T-cell (primary cell): ENCODE measurements around the gene DDX56. TPM values are rescaled to one million over a fixed set of nuclear protein-coding genes. Genes with fewer than 3 reads are reported as not detected.

Experiments used
- ATAC-seq, 4 experiments: fragments of 200-7000 bp in 3 of 4; fragments of 150-1000 bp in 1 of 4; cut with Tn5 transposase; replicated peaks in 1 of 4; 1 replicate in 3 of 4; 2 replicates in 1 of 4; pipeline ENCODE4 v1.10.0; 2021; ENCODE audit warnings: moderate library complexity in 3 of 4, mild to moderate bottlenecking in 2 of 4, moderate number of reproducible peaks in 1 of 4
- CTCF ChIA-PET, 2 donors: fragments of 300-600 bp; sonication (Branson Sonifier 250); formaldehyde crosslinking; loops; one replicate each; lab custom pipeline; 2022; ENCODE audit warnings: antibody characterized with exemption in 2 of 2; lab: Charles Lee
- POLR2A ChIA-PET, 2 donors: fragments of 300-600 bp; sonication (Branson Sonifier 250); formaldehyde crosslinking; loops; one replicate each; lab custom pipeline; 2022; ENCODE audit warnings: antibody characterized with exemption in 2 of 2; lab: Charles Lee
- DNase-seq, 35 experiments: peaks; one replicate each; pipeline versions ENCODE4 v3.0.0 to v3.0.0-alpha.2; 2013 to 2023
- H3K27ac ChIP-seq: one replicate; pipeline ENCODE4 v1.5.1; 2013; ENCODE audit warnings: low read length
- H3K27me3 ChIP-seq, 2 experiments: replicated peaks in 1 of 2; 1 replicate in 1 of 2; 2 replicates in 1 of 2; pipeline versions ENCODE4 v1.6.1 to v1.7.0; 2013; ENCODE audit warnings: low read length in 1 of 2, mixed read lengths in 1 of 2; ENCODE audit not compliant: control insufficient read depth in 2 of 2, insufficient read depth in 2 of 2; ENCODE audit errors: extremely low read depth in 1 of 2
- H3K36me3 ChIP-seq, 2 donors: 1 replicate in 1 of 2; 2 replicates in 1 of 2; pipeline versions ENCODE4 v1.6.1 to v1.7.0; 2013; ENCODE audit warnings: low read length in 1 of 2; ENCODE audit not compliant: control insufficient read depth in 2 of 2, insufficient read depth in 1 of 2; ENCODE audit errors: extremely low read depth in 1 of 2
- H3K4me1 ChIP-seq, 2 experiments: 1 replicate in 1 of 2; 2 replicates in 1 of 2; pipeline versions ENCODE4 v1.6.1 to v1.7.0; 2013; ENCODE audit warnings: low read length in 2 of 2, mixed read lengths in 1 of 2; ENCODE audit not compliant: insufficient read depth in 2 of 2, control insufficient read depth in 1 of 2; ENCODE audit errors: extremely low read depth in 1 of 2
- H3K4me3 ChIP-seq, 2 donors: 1 replicate in 1 of 2; 2 replicates in 1 of 2; pipeline versions ENCODE4 v1.5.1 to v1.7.0; 2013; ENCODE audit warnings: mild to moderate bottlenecking in 2 of 2, low read length in 1 of 2, moderate library complexity in 1 of 2; ENCODE audit not compliant: control insufficient read depth in 1 of 2; ENCODE audit errors: extremely low read depth in 1 of 2
- H3K9me3 ChIP-seq: 2 replicates; pipeline ENCODE4 v1.7.0; 2013
- H3K27ac Mint-ChIP-seq, 2 donors: one replicate each; pipeline ENCODE4 v1.8.0; 2020 to 2021; ENCODE audit warnings: mild to moderate bottlenecking in 2 of 2, mixed read lengths in 2 of 2
- H3K27me3 Mint-ChIP-seq, 2 donors: one replicate each; pipeline ENCODE4 v1.8.0; 2021 to 2022; ENCODE audit warnings: mixed read lengths in 2 of 2
- H3K36me3 Mint-ChIP-seq: one replicate; pipeline ENCODE4 v1.8.0; 2021; ENCODE audit warnings: mixed read lengths
- H3K4me1 Mint-ChIP-seq, 3 donors: one replicate each; pipeline ENCODE4 v1.8.0; 2020 to 2022; ENCODE audit warnings: mixed read lengths in 3 of 3, mild to moderate bottlenecking in 1 of 3
- H3K4me3 Mint-ChIP-seq, 3 donors: one replicate each; pipeline ENCODE4 v1.8.0; 2020 to 2022; ENCODE audit warnings: mild to moderate bottlenecking in 3 of 3, mixed read lengths in 3 of 3, moderate library complexity in 3 of 3
- H3K9me3 Mint-ChIP-seq, 3 donors: one replicate each; pipeline ENCODE4 v1.8.0; 2020 to 2022; ENCODE audit warnings: mixed read lengths in 3 of 3
- WGBS: methylation state at CpG from one replicate; pipeline ENCODE4 v1.1.5; 2013; ENCODE audit warnings: missing lambda C conversion rate; ENCODE audit not compliant: insufficient coverage; 5-methylcytosine and 5-hydroxymethylcytosine counted together
- total RNA-seq, 35 experiments: library from RNA in 6 of 35; stranded (reverse) in 6 of 35; fragments of 120-200 nt in 1 of 35; gene quantifications; one replicate each; pipeline versions ENCODE4 v1.2.1 to v1.2.4 and lab custom pipeline; 2013 to 2026

Gene DDX56
- total RNA-seq, 5 donors from 2014 or later (not counting 1 experiment from before 2014, with no cell fraction given): 97.5 to 118 (median 107) TPM

GRCh38 chr7:44583146-44583865 lies 9.6 kb upstream of the DDX56 start:
- H3K9me3 Mint-ChIP-seq: no peaks in the 10 kb centered on the region
- 100% methylated on average over 1 of the region's 13 CpGs for WGBS
- H3K4me3 ChIP-seq: peak overlapping the region in 1 of 2 donors; percentile 64
- H3K4me3 Mint-ChIP-seq: peak overlapping the region; percentile 90
- H3K36me3 ChIP-seq: peaks cover 0 to 24% of the 10 kb centered on the region in 2 donors
- peaks cover 34 to 45% (median 43%) of the 10 kb centered on the region in 3 donors for H3K4me1 Mint-ChIP-seq
- H3K9me3 ChIP-seq: no peaks in the 10 kb centered on the region
- ChIA-PET CTCF (interaction anchor here in 1 of 2 donors (1.0 to 1.4 kb wide), 3 partner anchors 8 to 264 kb away, joined by 3 to 4 read pairs (median 4); partner anchors contain the start of gene OGDH), POLR2A (interaction anchor here in 1 of 2 donors (0.6 to 2.2 kb wide), 3 partner anchors 9 to 330 kb away, joined by 3 to 15 read pairs (median 4); partner anchors contain the start of genes DDX56 and OGDH)
- no peak for DNase-seq
- peaks cover 10 to 29% of the 10 kb centered on the region in 2 experiments for H3K4me1 ChIP-seq
- no peaks in the 10 kb centered on the region for H3K27me3 ChIP-seq
- peak overlapping the region; percentile 89 for H3K27ac ChIP-seq
- H3K36me3 Mint-ChIP-seq: peaks cover 20% of the 10 kb centered on the region
- no peaks in the 10 kb centered on the region for H3K27me3 Mint-ChIP-seq
- no peak for ATAC-seq
- H3K27ac Mint-ChIP-seq: peak overlapping the region; percentile 95 to 97

- ATAC-seq (peak; percentile 84 to 90 (median 87)), DNase-seq (peak; percentile 100)
- CTCF ChIA-PET: interaction anchor here (0.6 to 1.4 kb wide), 7 partner anchors 8 to 553 kb away, joined by 3 to 6 read pairs (median 3); partner anchors contain the start of genes DDX56 (in 1 of the 2) and OGDH (in 1 of the 2)
- peak within 1 kb of the TSS; percentile 89 for H3K27ac ChIP-seq
- H3K9me3 Mint-ChIP-seq: no peaks in the 10 kb centered on the region
- H3K9me3 ChIP-seq: no peaks in the 10 kb centered on the region
- H3K27me3 Mint-ChIP-seq: no peaks in the 10 kb centered on the region
- peak within 1 kb of the TSS; percentile 95 to 97 for H3K27ac Mint-ChIP-seq
- POLR2A ChIA-PET: interaction anchor here (0.6 to 2.2 kb wide), 10 partner anchors 8 to 273 kb away, joined by 3 to 15 read pairs (median 4); partner anchors contain the start of genes DDX56 (in 1 of the 2), H2AZ2 (in 1 of the 2) and OGDH (in 1 of the 2)
- peaks cover 20% of the 10 kb centered on the region for H3K36me3 Mint-ChIP-seq
- H3K36me3 ChIP-seq: peaks cover 2 to 30% of the 10 kb centered on the region in 2 donors
- under 1% methylated on average over 69 of the region's 71 CpGs for WGBS
- H3K4me1 ChIP-seq: peaks cover 10 to 28% of the 10 kb centered on the region in 2 experiments
- H3K27me3 ChIP-seq: no peaks in the 10 kb centered on the region
- H3K4me3 ChIP-seq: peak within 1 kb of the TSS; percentile 64 to 70
- peaks cover 31 to 42% (median 40%) of the 10 kb centered on the region in 3 donors for H3K4me1 Mint-ChIP-seq
- H3K4me3 Mint-ChIP-seq: peak within 1 kb of the TSS; percentile 90
Observed at GRCh38 chr7:44581879-44582603, 8.3 kb upstream of the DDX56 start, which contains the start of gene TMED4. Gene TMED4, minus strand, starts transcription at chr7:44582231. Its CDS starts 25 bp downstream, at chr7:44582206.

- Histone ChIP-seq H3K4me1 (peaks cover 10 to 28% of the 10 kb centered on the region in 2 experiments), H3K27me3 (no peaks in the 10 kb centered on the region), H3K9me3 (no peaks in the 10 kb centered on the region), H3K4me3 (peak overlapping the region; percentile 45 to 64), H3K27ac (peak overlapping the region; percentile 77), H3K36me3 (peaks cover 2 to 36% of the 10 kb centered on the region in 2 donors)
- H3K9me3 Mint-ChIP-seq: no peaks in the 10 kb centered on the region
- H3K4me3 Mint-ChIP-seq: peak overlapping the region; percentile 90
- no peaks in the 10 kb centered on the region for H3K27me3 Mint-ChIP-seq
- DNase-seq (peak in 34 of 35 experiments; percentile 20 to 69 (median 38)), ATAC-seq (peak; percentile 35 to 56 (median 43))
- WGBS: 13% methylated on average over 29 of the region's 30 CpGs
- ChIA-PET POLR2A (interaction anchor here (0.5 to 2.2 kb wide), 6 partner anchors 9 to 153 kb away, joined by 3 to 15 read pairs (median 4); partner anchors contain the start of gene OGDH (in 1 of the 2)), CTCF (interaction anchor here in 1 of 2 donors (0.8 kb wide), 1 partner anchor 341 kb away, joined by 6 read pairs; no protein-coding TSS in a partner anchor)
- peaks cover 31 to 43% (median 41%) of the 10 kb centered on the region in 3 donors for H3K4me1 Mint-ChIP-seq
- peak overlapping the region; percentile 95 to 97 for H3K27ac Mint-ChIP-seq
- H3K36me3 Mint-ChIP-seq: peaks cover 20% of the 10 kb centered on the region
Observed at GRCh38 chr7:44580945-44581878, 7.5 kb upstream of the DDX56 start.

GRCh38 chr7:44576228-44576627 lies 2.5 kb upstream of the DDX56 start:
- H3K36me3 ChIP-seq: peaks cover 7 to 55% of the 10 kb centered on the region in 2 donors
- ChIA-PET POLR2A (interaction anchor here in 1 of 2 donors (0.7 kb wide), 1 partner anchor 87 kb away, joined by 6 read pairs; no protein-coding TSS in a partner anchor), CTCF (no interaction called here)
- DNase-seq: no peak
- Mint-ChIP-seq H3K4me1 (peaks cover 50 to 71% (median 66%) of the 10 kb centered on the region in 3 donors), H3K9me3 (no peaks in the 10 kb centered on the region), H3K27ac (peak overlapping the region; percentile 23 to 70), H3K27me3 (no peaks in the 10 kb centered on the region), H3K4me3 (peak overlapping the region in 2 of 3 donors; percentile 13 to 62), H3K36me3 (peaks cover 40% of the 10 kb centered on the region)
- WGBS: 75% methylated on average over 1 of the region's 2 CpGs
- H3K27ac ChIP-seq: no peak overlapping the region
- no peak overlapping the region for H3K4me3 ChIP-seq
- no peaks in the 10 kb centered on the region for H3K9me3 ChIP-seq
- no peaks in the 10 kb centered on the region for H3K27me3 ChIP-seq
- no peak for ATAC-seq
- H3K4me1 ChIP-seq: peaks cover 18 to 42% of the 10 kb centered on the region in 2 experiments

- no peak for ATAC-seq
- Mint-ChIP-seq H3K27ac (peak overlapping the region; percentile 81 to 98), H3K9me3 (no peaks in the 10 kb centered on the region), H3K27me3 (no peaks in the 10 kb centered on the region), H3K36me3 (peaks cover 42% of the 10 kb centered on the region), H3K4me3 (peak overlapping the region; percentile 93 to 99 (median 97)), H3K4me1 (peaks cover 39 to 60% (median 57%) of the 10 kb centered on the region in 3 donors)
- DNase-seq: no peak
- CTCF ChIA-PET: interaction anchor here in 1 of 2 donors (1.3 kb wide), 1 partner anchor 10 kb away, joined by 3 read pairs; no protein-coding TSS in a partner anchor
- Histone ChIP-seq H3K27ac (no peak overlapping the region), H3K36me3 (peaks cover 13 to 58% of the 10 kb centered on the region in 2 donors), H3K4me3 (no peak overlapping the region), H3K4me1 (peaks cover 10 to 30% of the 10 kb centered on the region in 2 experiments), H3K9me3 (no peaks in the 10 kb centered on the region), H3K27me3 (no peaks in the 10 kb centered on the region)
- POLR2A ChIA-PET: interaction anchor here (0.6 to 1.6 kb wide), 3 partner anchors 10 to 491 kb away, joined by 4 to 6 read pairs (median 4); no protein-coding TSS in a partner anchor
Observed at GRCh38 chr7:44575054-44575453, 1.3 kb upstream of the DDX56 start.
